GM23338 (cell line): ENCODE results near the gene LNPEP.

Experiments used
- CREB1 ChIP-seq: fragments of 250-450 bp; sonication (Bioruptor Pico); IDR thresholded peaks from 2 replicates; pipeline ENCODE4 v1.5.0; 2020; ENCODE audit warnings: low read depth, mild to moderate bottlenecking, moderate library complexity
- EZH2 ChIP-seq: fragments of 200-600 bp; sonication (generic); IDR thresholded peaks from one replicate; pipeline ENCODE4 v1.8.0; 2017; ENCODE audit warnings: antibody characterized with exemption, mild to moderate bottlenecking, low read depth; ENCODE audit not compliant: unreplicated experiment
- EZH2phosphoT487 ChIP-seq: fragments of 200-600 bp; sonication (generic); IDR thresholded peaks from one replicate; pipeline ENCODE4 v1.8.1; 2018; ENCODE audit warnings: antibody characterized with exemption; ENCODE audit not compliant: unreplicated experiment
- JUNB ChIP-seq: IDR thresholded peaks from one replicate; pipeline ENCODE4 v1.6.1; 2016; ENCODE audit warnings: antibody characterized with exemption; ENCODE audit not compliant: unreplicated experiment
- POLR2AphosphoS5 ChIP-seq: IDR thresholded peaks from 2 replicates; pipeline ENCODE4 v1.6.1; 2016; ENCODE audit warnings: antibody characterized with exemption, low read depth
- STAT1 ChIP-seq: IDR thresholded peaks from one replicate; pipeline ENCODE4 v1.6.1; 2016; ENCODE audit warnings: antibody characterized with exemption; ENCODE audit not compliant: unreplicated experiment
- ZNF114 ChIP-seq: fragments of 250-450 bp; sonication (Bioruptor Pico); IDR thresholded peaks from 2 replicates; pipeline ENCODE4 v1.5.0; 2020; ENCODE audit warnings: mild to moderate bottlenecking, moderate library complexity
- TF ChIP-seq, protein P1 (sequence below), 2 experiments: fragments of 200-600 bp in 1 of 2; sonication (generic) in 1 of 2; conservative IDR thresholded peaks; 2 replicates each; pipeline versions ENCODE4 v1.5.1 to v1.6.1; 2016 to 2017; ENCODE audit warnings: antibody characterized with exemption in 2 of 2, low read depth in 2 of 2, mild to moderate bottlenecking in 2 of 2, moderate library complexity in 1 of 2
- TF ChIP-seq, protein P2 (sequence below): IDR thresholded peaks from 2 replicates; pipeline ENCODE4 v1.6.1; 2016; ENCODE audit warnings: antibody characterized with exemption

DNA sequence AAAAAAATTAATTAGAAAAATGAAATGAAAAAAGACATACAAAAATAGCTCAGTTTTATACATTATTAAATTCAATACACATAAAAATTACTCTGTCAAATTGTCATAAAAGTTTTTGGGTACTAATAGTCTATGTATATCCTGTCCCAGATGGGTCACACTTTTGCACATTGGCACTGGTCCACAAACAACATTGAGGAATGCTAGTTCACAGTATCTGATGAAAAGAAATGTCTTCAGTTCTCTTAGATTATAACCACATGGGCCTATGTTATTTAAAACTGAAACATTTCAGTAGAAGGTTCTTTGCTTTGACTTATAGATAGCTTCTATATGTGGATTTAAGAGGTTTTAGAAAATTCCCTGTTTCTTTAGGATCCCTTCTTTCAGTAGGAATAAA lies 39.8 kb downstream of the LNPEP start:
- TF ChIP-seq, protein P1, sequence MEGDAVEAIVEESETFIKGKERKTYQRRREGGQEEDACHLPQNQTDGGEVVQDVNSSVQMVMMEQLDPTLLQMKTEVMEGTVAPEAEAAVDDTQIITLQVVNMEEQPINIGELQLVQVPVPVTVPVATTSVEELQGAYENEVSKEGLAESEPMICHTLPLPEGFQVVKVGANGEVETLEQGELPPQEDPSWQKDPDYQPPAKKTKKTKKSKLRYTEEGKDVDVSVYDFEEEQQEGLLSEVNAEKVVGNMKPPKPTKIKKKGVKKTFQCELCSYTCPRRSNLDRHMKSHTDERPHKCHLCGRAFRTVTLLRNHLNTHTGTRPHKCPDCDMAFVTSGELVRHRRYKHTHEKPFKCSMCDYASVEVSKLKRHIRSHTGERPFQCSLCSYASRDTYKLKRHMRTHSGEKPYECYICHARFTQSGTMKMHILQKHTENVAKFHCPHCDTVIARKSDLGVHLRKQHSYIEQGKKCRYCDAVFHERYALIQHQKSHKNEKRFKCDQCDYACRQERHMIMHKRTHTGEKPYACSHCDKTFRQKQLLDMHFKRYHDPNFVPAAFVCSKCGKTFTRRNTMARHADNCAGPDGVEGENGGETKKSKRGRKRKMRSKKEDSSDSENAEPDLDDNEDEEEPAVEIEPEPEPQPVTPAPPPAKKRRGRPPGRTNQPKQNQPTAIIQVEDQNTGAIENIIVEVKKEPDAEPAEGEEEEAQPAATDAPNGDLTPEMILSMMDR (conservative IDR thresholded peaks at IDR 0.05; ENCODE audit: low read depth in 2 of 2) = no peak
- no peak for TF ChIP-seq POLR2AphosphoS5
- no peak for TF ChIP-seq ZNF114 (CRISPR knock-in tag)
- no peak for TF ChIP-seq EZH2
- no peak for TF ChIP-seq JUNB
- TF ChIP-seq EZH2phosphoT487 = no peak
- no peak for TF ChIP-seq CREB1
- no peak for TF ChIP-seq STAT1
- TF ChIP-seq, protein P2, sequence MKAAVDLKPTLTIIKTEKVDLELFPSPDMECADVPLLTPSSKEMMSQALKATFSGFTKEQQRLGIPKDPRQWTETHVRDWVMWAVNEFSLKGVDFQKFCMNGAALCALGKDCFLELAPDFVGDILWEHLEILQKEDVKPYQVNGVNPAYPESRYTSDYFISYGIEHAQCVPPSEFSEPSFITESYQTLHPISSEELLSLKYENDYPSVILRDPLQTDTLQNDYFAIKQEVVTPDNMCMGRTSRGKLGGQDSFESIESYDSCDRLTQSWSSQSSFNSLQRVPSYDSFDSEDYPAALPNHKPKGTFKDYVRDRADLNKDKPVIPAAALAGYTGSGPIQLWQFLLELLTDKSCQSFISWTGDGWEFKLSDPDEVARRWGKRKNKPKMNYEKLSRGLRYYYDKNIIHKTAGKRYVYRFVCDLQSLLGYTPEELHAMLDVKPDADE = no peak
